Fibroblast of the aortic adventitia (primary cell): ENCODE results near the gene F11R. TPM values are rescaled to one million over a fixed set of nuclear protein-coding genes. Genes with fewer than 3 reads are reported as not detected.

Source experiments
- DNase-seq: peaks from one replicate; pipeline ENCODE4 v3.0.0-alpha.2; 2010; ENCODE audit warnings: low read depth
- H3K4me3 ChIP-seq: 2 replicates; pipeline ENCODE4 v1.5.1; 2011; ENCODE audit warnings: low read depth, mild to moderate bottlenecking, control low read depth, low read length, moderate library complexity
- CTCF ChIP-seq: IDR thresholded peaks from 2 replicates; pipeline ENCODE4 v1.5.1; 2011; ENCODE audit warnings: mild to moderate bottlenecking, low read length, control low read depth, inconsistent platforms; ENCODE audit not compliant: insufficient read depth
- total RNA-seq: library from RNA; depleted of rRNA; stranded (reverse); fragments of >200 nt; gene quantifications from 2 replicates; pipeline ENCODE4 v1.2.3, GENCODE V29; 2012; ENCODE audit warnings: low replicate concordance

The F11R gene
- total RNA-seq, 1 donor, result 0.36 TPM

- TF ChIP-seq CTCF, result no peak
- no peak for DNase-seq
These were observed 49.3 kb downstream of the F11R start for GRCh38 chr1:160971618-160972056.

GRCh38 chr1:160963521-160963920, 57.4 kb downstream of the F11R start:
- no peak for DNase-seq
- no peak overlapping the region for H3K4me3 ChIP-seq
- no peak for TF ChIP-seq CTCF

More at GRCh38 chr1:160971618-160972056, 49.3 kb downstream of the F11R start:
- no peak overlapping the region for H3K4me3 ChIP-seq

- no peak overlapping the region for H3K4me3 ChIP-seq
- no peak for DNase-seq
- TF ChIP-seq CTCF, result no peak
These were observed 59.5 kb downstream of the F11R start for GRCh38 chr1:160961419-160961818.

GRCh38 chr1:160956966-160957365, 64.0 kb downstream of the F11R start:
- no peak overlapping the region for H3K4me3 ChIP-seq
- DNase-seq, result no peak
- no peak for TF ChIP-seq CTCF

DNA sequence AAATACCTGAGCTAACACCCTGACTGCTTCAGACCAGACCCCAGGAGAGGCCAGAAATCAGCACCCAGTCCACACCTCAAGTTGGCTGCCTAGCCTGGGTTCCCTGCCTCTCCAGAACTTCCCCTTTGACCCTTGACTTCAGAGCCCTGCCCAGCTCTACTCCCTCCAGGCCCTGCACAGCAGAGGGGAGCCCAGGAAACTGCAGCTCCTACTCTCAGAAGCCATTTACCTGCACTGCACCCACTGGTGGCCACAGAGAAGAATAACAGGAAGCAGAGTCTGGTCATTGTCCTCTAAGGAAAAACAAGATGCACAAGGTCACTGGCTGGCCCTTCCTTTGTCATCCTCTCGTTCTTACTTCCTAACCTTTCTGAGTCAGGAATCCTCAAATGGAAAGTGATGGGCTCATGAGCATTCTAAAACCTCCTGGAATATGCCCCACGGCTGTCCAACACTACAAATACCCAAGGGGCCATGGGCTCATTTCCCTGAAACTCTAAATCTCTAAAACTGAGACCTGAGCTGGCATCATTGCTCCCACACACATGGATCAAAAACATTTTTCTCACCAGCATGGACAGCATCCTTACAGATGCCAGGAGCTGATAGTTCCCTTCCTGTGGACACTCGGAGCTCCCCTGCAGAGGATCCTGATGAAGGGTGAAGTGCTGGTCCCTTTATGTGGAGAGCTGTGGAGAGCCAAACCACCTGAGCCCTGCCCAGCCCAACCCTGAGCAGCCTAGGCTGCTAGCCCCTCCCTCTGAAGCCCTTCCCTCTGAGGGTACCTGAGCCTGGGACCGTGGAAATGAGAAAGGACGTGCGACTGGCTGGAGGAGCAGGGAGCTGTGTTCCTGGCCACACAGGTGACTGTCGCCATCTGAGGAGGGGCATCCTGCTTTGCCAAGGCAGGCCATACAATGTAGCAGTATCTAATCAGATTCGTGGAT, 66.5 kb downstream of the F11R start, which contains the start of gene ITLN2:
Gene ITLN2 (minus strand): TSS at position 652 of the 947 bp plus-strand sequence. CDS start 68 bp downstream, at position 584.
- peak; percentile 27 for DNase-seq
- peak; percentile 66 for TF ChIP-seq CTCF
- no peak within 1 kb of the TSS for H3K4me3 ChIP-seq

- DNase-seq, result peak; percentile 51
- no peak overlapping the region for H3K4me3 ChIP-seq
- no peak for TF ChIP-seq CTCF
These were observed 67.9 kb downstream of the F11R start for GRCh38 chr1:160953030-160953429.
